HepG2 (cell line): ENCODE measurements around the gene KMT5C. TPM values are rescaled to one million over a fixed set of nuclear protein-coding genes. Genes with fewer than 3 reads are reported as not detected.

ENCODE experiments used
- ATAC-seq: fragments of 200-7000 bp; cut with Tn5 transposase; 3 replicates; pipeline ENCODE4 v1.9.1; 2020; ENCODE audit warnings: mild to moderate bottlenecking, moderate library complexity
- BruUV-seq: library from RNA; stranded (reverse); fragments of 400-500 nt; replicated peaks from 2 replicates; lab custom pipeline; 2021; lab: Mats Ljungman, UMichigan
- CTCF ChIA-PET: fragments of 300-600 bp; formaldehyde crosslinking; extraction: SDS; loops from one replicate; lab custom pipeline; 2021; ENCODE audit warnings: low total read pairs, inconsistent platforms, low intra/inter-chr PET ratio; lab: Yijun Ruan, JAX
- POLR2A ChIA-PET: fragments of 350-600 bp; sonication (Branson Sonifier 250); formaldehyde crosslinking; loops from one replicate; lab custom pipeline; 2020; ENCODE audit warnings: antibody characterized with exemption, inconsistent platforms; lab: Yijun Ruan, JAX
- DNase-seq: peaks from one replicate; pipeline ENCODE4 v3.0.0-alpha.2; 2015; ENCODE audit warnings: low spot score
- FAIRE-seq: peaks from 3 replicates; lab custom pipeline; 2011; peaks lifted over from hg19 to GRCh38; lab: Jason Lieb, UNC
- H2AFZ ChIP-seq: one replicate; pipeline ENCODE4 v1.6.1; 2011; ENCODE audit warnings: low read length, inconsistent platforms
- H3K27ac ChIP-seq: fragments of 300-600 bp; 3 replicates; pipeline ENCODE4 v1.8.0; 2011; ENCODE audit warnings: mixed run types, mild to moderate bottlenecking, mixed read lengths, low read length, inconsistent platforms; ENCODE audit not compliant: insufficient read depth; ENCODE audit errors: extremely low read length
- H3K27me3 ChIP-seq, 2 experiments: fragments of 200-600 bp in 1 of 2; 2 replicates in 1 of 2; 3 replicates in 1 of 2; pipeline versions ENCODE4 v1.6.0 to v1.8.0; 2011; ENCODE audit warnings: low read length in 2 of 2, mild to moderate bottlenecking in 2 of 2, moderate library complexity in 2 of 2, inconsistent platforms in 1 of 2; ENCODE audit not compliant: insufficient read depth in 2 of 2, control insufficient read depth in 1 of 2
- H3K36me3 ChIP-seq, 2 experiments: fragments of 200-600 bp in 1 of 2; replicated peaks in 1 of 2; 2 replicates in 1 of 2; 3 replicates in 1 of 2; pipeline versions ENCODE4 v1.5.1 to v1.8.0; 2011; ENCODE audit warnings: low read length in 2 of 2, inconsistent platforms in 1 of 2; ENCODE audit not compliant: insufficient read depth in 2 of 2, control insufficient read depth in 1 of 2
- H3K4me1 ChIP-seq: 2 replicates; pipeline ENCODE4 v1.5.1; 2012; ENCODE audit warnings: low read length, inconsistent platforms; ENCODE audit not compliant: insufficient read depth
- H3K4me2 ChIP-seq: 2 replicates; pipeline ENCODE4 v1.6.0; 2011; ENCODE audit warnings: low read depth, low read length, inconsistent platforms
- H3K4me3 ChIP-seq, 3 experiments: fragments of 200-600 bp in 1 of 3; sonication (generic), shearing (Covaris generic) in 1 of 3; replicated peaks in 1 of 3; 2 replicates each; pipeline ENCODE4 v1.5.1; 2011 to 2016; ENCODE audit warnings: low read length in 3 of 3, inconsistent platforms in 2 of 3, low read depth in 2 of 3, mild to moderate bottlenecking in 2 of 3, control low read depth in 1 of 3, mixed read lengths in 1 of 3; ENCODE audit not compliant: insufficient read depth in 1 of 3
- H3K79me2 ChIP-seq: one replicate; pipeline ENCODE4 v1.6.1; 2011; ENCODE audit warnings: low read length, inconsistent platforms; ENCODE audit not compliant: insufficient read depth
- H3K9ac ChIP-seq: 2 replicates; pipeline ENCODE4 v1.6.0; 2011; ENCODE audit warnings: mild to moderate bottlenecking, low read depth, low read length, inconsistent platforms; ENCODE audit not compliant: insufficient read depth
- H3K9me3 ChIP-seq: 2 replicates; pipeline ENCODE4 v1.5.1; 2012; ENCODE audit warnings: mild to moderate bottlenecking, low read length
- H4K20me1 ChIP-seq: 2 replicates; pipeline ENCODE4 v1.6.0; 2011; ENCODE audit warnings: inconsistent platforms, mild to moderate bottlenecking, low read length, moderate library complexity; ENCODE audit not compliant: insufficient read depth
- CAMTA2 ChIP-seq: sonication (generic); formaldehyde crosslinking; IDR thresholded peaks from 2 replicates; pipeline ENCODE4 v1.4.0; 2020; ENCODE audit warnings: mild to moderate bottlenecking, missing genetic modification reagents, borderline replicate concordance
- KDM6A ChIP-seq: IDR thresholded peaks from 2 replicates; pipeline ENCODE4 v1.6.1; 2016; ENCODE audit warnings: low read depth
- MIXL1 ChIP-seq: IDR thresholded peaks from 2 replicates; pipeline ENCODE4 v1.6.1; 2016
- NR2C2 ChIP-seq: sonication (generic); formaldehyde crosslinking; IDR thresholded peaks from 2 replicates; pipeline ENCODE4 v1.4.0; 2020; ENCODE audit warnings: missing genetic modification reagents, mild to moderate bottlenecking, moderate library complexity, borderline replicate concordance
- NR2F2 ChIP-seq: IDR thresholded peaks from 2 replicates; pipeline ENCODE4 v1.6.1; 2012; ENCODE audit warnings: low read depth, inconsistent platforms, borderline replicate concordance
- SOX13 ChIP-seq, 3 experiments: fragments of 450-650 bp in 1 of 3; sonication (generic) in 1 of 3; formaldehyde crosslinking in 1 of 3; IDR thresholded peaks in 2 of 3; conservative IDR thresholded peaks in 1 of 3; 2 replicates each; pipeline versions ENCODE4 v1.5.0 to v1.6.1; 2016 to 2020; ENCODE audit warnings: antibody characterized with exemption in 1 of 3, mild to moderate bottlenecking in 1 of 3, missing compliant biosample characterization in 1 of 3, missing genetic modification reagents in 1 of 3, moderate library complexity in 1 of 3
- ZBTB1 ChIP-seq: sonication (generic); formaldehyde crosslinking; IDR thresholded peaks from 2 replicates; pipeline ENCODE4 v1.4.0; 2020; ENCODE audit warnings: missing genetic modification reagents, borderline replicate concordance
- ZFYVE20 ChIP-seq: sonication (generic); formaldehyde crosslinking; IDR thresholded peaks from 2 replicates; pipeline ENCODE4 v1.8.0; 2023; ENCODE audit warnings: low read depth, mild to moderate bottlenecking, moderate library complexity, missing genetic modification reagents, borderline replicate concordance
- ZIK1 ChIP-seq: sonication (generic); formaldehyde crosslinking; IDR thresholded peaks from 2 replicates; pipeline ENCODE4 v1.5.0; 2020; ENCODE audit warnings: mild to moderate bottlenecking, low read depth, missing genetic modification reagents, borderline replicate concordance
- WGBS: methylation state at CpG from one replicate; pipeline ENCODE4 v1.1.6; 2017; ENCODE audit warnings: low lambda C conversion rate; 5-methylcytosine and 5-hydroxymethylcytosine counted together
- in situ Hi-C: cut with HindIII; loops from 2 replicates; pipeline ENCODE4 v1.10.0; 2017; ENCODE audit warnings: low pct_unique_long_range_greater_than_20kb; ENCODE audit not compliant: extremely low pct_ligation_motif_present
- intact Hi-C: fragments of 100-400 bp; cut with micrococcal nuclease; formaldehyde crosslinking; loops from one replicate; pipeline ENCODE4 v1.10.0; 2022; ENCODE audit not compliant: unreplicated experiment
- polyA plus RNA-seq, 8 experiments: library from polyadenylated mRNA; depleted of rRNA in 3 of 8; stranded (reverse) in 7 of 8; unstranded in 1 of 8; fragments of >200 nt; fragmentation: Illumina TruSeq in 4 of 8; extraction: Trizol in 4 of 8; gene quantifications; 2 replicates each; pipeline versions ENCODE4 v1.2.1 to v1.2.3, GENCODE V29; 2011 to 2016; ENCODE audit warnings: low read depth in 4 of 8, missing spikeins in 1 of 8, mixed read lengths in 1 of 8; ENCODE audit not compliant: insufficient read depth in 1 of 8
- total RNA-seq, 5 experiments: library from RNA; depleted of rRNA; stranded (reverse); fragments of >200 nt; fragmentation: Illumina TruSeq; extraction: Trizol; gene quantifications; 2 replicates each; pipeline ENCODE4 v1.2.3, GENCODE V29; 2016; ENCODE audit warnings: low read depth in 1 of 5

The KMT5C gene
- total and polyA plus RNA-seq, 2 of the 13 experiments (the other 11 are each of a cell fraction or from before 2014, with no cell fraction given), result 5.5 to 9.0 TPM

DNA sequence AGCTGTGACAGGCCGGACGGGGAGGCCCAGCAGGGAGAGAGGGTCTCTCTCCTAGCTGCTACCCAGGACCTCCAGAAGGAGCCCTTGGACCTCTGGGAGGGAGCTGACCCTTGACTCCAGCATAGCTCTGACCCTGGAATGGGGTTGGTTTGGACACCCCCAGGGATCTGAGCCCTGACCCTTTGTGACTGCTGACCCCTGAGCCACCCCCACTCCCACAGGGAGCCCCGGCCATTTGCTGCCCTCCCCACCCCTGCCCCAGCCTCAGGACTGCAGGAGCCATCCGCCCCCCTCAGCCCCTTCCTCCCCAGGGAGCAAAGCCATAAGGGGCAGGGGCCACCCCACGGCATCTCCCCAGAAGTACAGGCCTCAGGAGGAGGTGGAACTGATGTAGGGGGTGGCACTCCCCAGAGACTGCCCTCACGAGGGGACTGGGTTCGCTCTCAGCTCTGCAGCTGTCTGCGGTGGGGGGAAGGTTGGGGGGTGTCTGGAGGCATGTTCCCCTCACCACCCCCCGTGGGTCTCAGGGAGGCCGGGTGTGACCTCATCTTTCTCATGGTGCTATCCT lies 7.8 kb downstream of the KMT5C start:
- H2AFZ ChIP-seq, result no peak overlapping the region
- ATAC-seq (no peak), FAIRE-seq (no peak)
- no peaks in the 10 kb centered on the region for H3K79me2 ChIP-seq
- no peaks in the 10 kb centered on the region for H4K20me1 ChIP-seq
- H3K27ac ChIP-seq, result no peak overlapping the region
- H3K4me3 ChIP-seq, result no peak overlapping the region
- intact Hi-C loops, result no loop called here
- H3K4me2 ChIP-seq, result no peak overlapping the region
- peaks cover 6% of the 10 kb centered on the region for H3K4me1 ChIP-seq
- H3K36me3 ChIP-seq, result peaks cover 2 to 7% of the 10 kb centered on the region in 2 experiments; a peak in 3 of 5 replicates
- 89% methylated on average over 10 of the region's 10 CpGs for WGBS
- POLR2A ChIA-PET, result no interaction called here
- in situ Hi-C loops, result no loop called here
- H3K27me3 ChIP-seq, result peaks cover 6 to 12% of the 10 kb centered on the region in 2 experiments; a peak in 4 of 5 replicates
- no peaks in the 10 kb centered on the region for H3K9me3 ChIP-seq
- TF ChIP-seq MIXL1 (CRISPR knock-in tag) (no peak), NR2C2 (CRISPR knock-in tag) (no peak), NR2F2 (no peak), ZBTB1 (CRISPR knock-in tag) (no peak), SOX13 (IDR thresholded peaks at IDR 0.05) (no peak), SOX13 (CRISPR knock-in tag; conservative IDR thresholded peaks at IDR 0.05 in 1 of 2, IDR thresholded peaks at IDR 0.05 in 1 of 2) (no peak), ZIK1 (no peak), CAMTA2 (no peak), ZFYVE20 (CRISPR knock-in tag) (no peak), KDM6A (CRISPR knock-in tag) (no peak)
- TF ChIP-seq, all 625 proteins: peak for 0
- no peak for DNase-seq
- BruUV-seq, result no TSS peak
- CTCF ChIA-PET, result no interaction called here
- no peak overlapping the region for H3K9ac ChIP-seq
